NCI-H2171 treated with DMSO at 0.1 percent for 48 hours (cell line): Measurements from ENCODE around the gene POLA2.
A peak's percentile ranks its signal among the peaks of the same experiment; 100 is the strongest.
"Not testable (repeated sequence)": the region's sequence is repeated elsewhere in the genome, so short reads cannot be mapped to it uniquely, and the experiment has no call there.

Experiments
- DNase-seq: peaks from one replicate; lab custom pipeline; 2025; lab: John Stamatoyannopoulos, UW

POLA2 gene

DNA sequence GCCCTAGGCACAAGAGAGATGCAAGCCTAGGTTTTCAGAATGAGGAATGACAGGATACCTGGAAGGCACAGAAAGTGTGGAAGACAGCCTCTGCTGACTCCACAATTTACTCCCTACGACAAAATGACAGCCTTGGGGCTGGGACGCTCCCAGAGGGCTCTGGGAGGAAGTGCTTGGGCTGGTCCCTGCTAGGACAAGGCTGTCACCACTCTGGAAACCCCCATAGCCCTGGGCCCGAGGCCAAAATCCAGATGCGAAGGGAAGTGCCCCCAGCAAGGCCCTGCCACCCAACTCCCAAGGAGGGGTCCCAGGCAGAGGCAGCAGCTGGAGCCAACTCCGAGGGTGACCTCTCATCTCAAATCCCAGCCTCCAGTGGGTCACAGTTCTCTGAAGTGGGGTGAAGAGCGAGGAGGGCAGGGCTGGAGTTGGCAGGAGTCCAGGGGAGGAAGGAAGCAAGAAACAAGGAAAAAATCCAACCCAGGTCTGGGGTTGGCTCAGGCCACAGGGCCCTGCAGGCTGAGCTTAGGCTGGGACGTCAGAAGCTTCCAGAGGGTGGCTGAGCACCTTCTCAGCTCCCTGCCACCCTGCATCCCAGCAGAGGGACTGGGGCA, 46.6 kb downstream of the POLA2 start:
- DNase-seq = no peak

GRCh38 chr11:65309006-65309405, 47.2 kb downstream of the POLA2 start:
- no peak for DNase-seq

GRCh38 chr11:65310215-65310614, 48.5 kb downstream of the POLA2 start:
- DNase-seq = peak; percentile 38

DNA sequence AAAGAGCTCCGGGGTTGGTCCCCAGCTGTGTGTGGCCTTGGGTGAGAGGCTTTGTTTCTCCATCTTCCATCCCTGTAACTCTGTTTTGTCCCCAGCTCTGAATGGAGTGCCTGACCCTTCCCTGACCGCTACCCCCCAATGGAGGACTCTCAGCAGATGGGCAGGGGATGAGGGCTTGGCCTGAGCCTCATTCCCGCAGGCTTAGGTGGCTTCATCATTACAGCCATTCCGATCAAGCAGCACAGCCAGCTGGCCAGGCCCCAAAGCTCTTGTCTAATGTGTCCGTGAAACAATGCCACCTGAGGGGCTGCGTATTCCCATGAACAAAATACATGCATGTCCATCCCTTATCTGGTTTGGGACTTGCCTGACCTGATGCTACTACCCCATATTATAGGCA, 49.0 kb downstream of the POLA2 start:
- no peak for DNase-seq

DNA sequence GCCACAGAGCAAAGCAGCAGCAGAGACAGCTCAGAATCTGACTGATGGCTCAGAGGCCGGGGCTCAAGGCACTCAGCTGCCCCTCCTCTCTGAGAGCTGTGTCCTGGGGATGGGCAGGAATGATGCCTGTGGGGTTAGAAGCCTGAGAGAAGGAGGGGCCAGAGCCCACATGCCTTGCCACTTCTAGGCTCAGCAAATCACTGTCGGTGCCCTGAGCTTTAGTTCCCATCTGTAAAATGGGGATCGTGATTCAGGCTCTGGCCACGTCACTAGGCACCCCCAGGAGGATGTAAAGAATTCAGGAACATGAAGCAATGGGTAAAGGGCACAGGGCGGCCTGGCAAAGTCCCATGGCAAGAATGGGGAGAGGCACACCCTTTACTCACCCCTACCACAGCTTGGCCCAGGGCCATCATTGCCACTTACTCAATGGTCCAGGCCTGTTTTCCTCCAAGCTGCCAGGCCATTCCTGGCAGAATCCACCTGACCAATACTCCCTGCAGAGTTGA, 49.5 kb downstream of the POLA2 start:
- DNase-seq = no peak

DNA sequence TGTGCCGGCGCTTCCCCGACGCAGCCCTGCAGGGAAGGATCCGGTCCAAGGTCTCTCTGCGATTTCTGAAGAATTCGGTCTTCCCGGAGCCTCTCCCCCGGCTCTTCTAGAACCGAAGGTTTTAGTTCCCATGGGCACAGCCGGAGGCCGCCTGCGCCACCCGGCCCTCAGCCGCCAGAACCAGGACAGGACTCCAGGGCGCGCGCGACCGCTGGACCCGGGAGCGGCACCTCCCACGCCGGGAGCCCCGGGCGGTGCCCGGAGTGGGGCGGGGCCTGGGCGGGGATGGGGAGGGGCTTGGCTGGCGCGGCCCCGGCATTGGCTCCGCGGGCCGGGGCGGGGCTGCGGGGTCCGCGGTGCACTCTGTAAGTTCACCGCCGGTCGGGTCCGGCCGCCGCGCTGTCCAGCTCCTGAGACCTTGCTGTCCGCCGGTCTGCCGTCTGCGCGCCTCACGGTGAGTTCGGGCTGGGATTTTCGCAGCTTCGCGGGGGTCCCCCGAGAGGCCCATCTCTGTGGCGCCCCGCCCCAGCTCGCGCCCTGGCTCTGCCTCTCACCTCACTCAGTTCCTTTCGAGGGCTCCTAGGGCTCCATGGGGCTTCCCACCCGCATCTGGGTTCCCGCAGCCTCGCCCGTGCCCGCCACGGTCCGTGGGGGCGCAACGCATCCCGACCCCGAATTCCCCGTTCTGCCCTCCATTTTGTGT, 52.9 kb downstream of the POLA2 start, which contains the start of gene CDC42EP2:
TSS of gene CDC42EP2 (plus strand) at position 366 of the 703 bp plus-strand sequence. CDS start 6,033 bp downstream, outside the sequence.
- peak; percentile 65 for DNase-seq

DNA sequence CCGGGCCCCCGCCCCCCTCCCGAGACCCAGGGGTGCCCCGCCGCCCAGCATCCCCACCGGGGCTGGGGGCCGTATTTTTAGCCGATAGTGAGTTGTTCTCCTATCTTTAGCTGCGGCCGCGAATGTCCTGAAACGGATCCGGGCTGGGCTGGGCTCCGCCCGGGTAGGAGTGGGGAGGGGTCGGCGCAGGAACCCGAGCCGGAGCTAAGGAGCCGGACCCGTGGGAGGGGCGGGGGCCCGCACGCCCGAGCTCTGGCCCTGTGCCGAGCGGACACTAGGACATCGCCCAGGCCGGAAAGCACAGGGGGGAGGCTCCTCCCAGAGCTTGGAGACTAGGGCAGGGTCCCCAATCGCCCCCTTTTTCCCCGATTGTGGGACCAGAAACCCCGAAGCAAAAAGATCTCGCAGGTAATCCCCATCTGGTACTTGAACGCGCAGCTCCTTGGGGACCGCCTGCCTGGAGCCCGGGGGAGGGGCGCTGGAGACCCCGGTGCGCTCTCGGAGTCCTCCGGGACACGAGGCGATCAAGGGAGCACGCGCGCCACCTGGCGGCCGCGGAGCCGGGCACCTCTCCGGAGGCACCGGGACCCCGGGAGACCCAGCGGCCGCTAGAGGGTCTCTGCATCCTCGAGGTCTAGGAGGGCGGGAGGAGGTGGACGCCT, 53.6 kb downstream of the POLA2 start:
- DNase-seq = peak; percentile 85

DNA sequence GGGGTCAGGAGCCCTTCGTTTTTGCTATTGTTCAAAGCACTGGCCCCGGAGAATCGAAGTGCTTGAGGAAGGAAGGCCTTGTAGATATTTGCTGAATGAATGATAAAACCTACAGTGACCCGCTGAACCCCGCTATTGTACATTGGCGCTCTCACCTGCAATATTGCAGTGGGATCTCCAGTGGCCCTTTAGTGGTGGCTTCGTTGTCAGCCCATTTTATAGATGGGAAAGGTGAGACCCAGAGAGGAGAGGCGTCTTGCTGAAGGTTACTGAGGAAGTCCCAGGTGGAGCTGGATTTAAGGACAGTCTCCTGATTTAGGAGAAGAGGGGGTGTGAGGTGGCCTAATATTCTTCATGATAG, 54.1 kb downstream of the POLA2 start:
- DNase-seq = no peak

- DNase-seq = no peak
These were observed 54.7 kb downstream of the POLA2 start for GRCh38 chr11:65316227-65317024.

DNA sequence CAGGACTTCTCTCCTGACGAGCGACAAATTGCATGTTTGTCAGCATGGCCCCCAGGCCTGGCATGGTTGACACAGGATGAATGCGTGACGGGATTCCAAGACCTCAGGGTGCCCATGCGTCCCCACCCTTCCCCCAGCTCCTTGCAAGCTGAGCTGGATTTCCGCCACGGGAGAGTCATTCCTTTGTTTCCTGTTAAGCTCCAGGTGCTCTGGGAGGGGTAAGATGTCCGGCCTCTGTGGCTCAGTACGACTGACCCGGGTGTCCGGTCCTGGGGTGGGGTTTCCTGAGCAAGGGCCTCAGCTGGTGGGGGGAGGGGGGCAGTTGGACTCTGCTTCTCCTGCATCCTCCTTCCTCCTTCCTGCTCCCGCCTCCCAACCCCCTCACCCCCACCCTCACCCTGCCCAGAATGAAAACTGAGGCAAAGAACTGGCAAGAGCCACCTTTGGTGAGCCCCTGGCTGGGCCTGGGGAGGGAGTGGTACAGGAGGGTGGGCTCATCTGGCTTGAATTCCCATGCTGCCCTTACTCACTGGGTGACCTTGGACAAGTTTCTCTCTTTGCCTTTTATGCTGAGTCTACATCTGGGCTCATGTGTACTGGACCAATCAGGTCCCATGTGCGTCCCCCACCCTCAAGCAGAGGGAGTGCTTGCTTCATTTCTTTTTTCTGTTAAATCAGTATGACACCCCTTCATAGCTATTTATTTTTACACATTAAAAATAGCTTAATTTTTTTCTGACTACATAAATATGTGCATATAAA, 55.4 kb downstream of the POLA2 start:
- no peak for DNase-seq

- DNase-seq = no peak
These were observed 58.8 kb downstream of the POLA2 start for GRCh38 chr11:65320386-65321075.

DNA sequence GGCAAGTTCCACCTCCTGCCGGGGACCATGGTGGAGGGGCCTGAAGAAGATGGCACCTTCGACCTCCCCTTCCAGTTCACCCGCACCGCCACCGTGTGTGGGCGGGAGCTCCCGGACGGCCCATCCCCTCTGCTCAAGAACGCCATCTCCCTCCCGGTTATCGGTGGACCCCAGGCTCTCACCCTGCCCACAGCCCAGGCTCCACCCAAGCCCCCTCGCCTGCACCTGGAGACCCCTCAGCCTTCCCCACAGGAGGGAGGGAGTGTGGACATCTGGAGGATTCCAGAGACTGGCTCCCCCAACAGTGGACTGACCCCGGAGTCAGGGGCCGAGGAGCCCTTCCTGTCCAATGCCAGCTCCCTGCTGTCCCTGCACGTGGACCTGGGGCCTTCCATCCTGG, 59.3 kb downstream of the POLA2 start:
- DNase-seq = no peak

DNA sequence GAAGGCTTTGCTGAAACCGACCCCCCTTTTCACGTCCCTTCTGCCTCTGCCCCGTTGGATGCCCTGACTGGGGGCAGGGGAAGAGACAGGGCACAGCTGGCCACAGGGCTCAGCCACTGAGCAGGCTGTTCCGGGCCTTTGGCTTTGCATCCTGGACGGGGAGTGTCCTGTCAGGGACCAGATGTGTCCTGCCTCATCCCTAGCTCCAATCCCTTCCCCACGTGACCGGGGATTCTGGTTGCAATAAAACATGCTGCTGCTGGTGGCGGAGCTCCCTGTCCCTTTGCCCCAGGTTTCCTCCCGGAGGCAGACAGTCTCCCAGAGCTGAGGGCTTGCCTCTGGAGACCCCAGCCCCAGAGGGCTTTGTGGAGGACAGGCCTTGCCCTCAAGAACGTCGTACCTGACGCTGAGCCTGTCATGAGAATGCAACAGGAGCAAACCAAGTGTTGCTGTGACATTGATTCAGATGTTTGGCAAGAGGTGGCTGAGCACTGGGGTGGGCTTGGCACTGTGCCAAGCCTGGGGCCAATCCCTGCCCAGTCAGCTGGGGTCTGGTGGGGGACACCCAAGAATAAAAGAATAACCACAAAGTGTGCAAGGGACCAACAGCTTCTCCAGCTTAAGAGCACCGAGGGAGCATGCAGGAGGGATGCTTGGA, 60.2 kb downstream of the POLA2 start:
- no peak for DNase-seq

- DNase-seq = no peak
These were observed 62.1 kb downstream of the POLA2 start for GRCh38 chr11:65323813-65324212.

DNA sequence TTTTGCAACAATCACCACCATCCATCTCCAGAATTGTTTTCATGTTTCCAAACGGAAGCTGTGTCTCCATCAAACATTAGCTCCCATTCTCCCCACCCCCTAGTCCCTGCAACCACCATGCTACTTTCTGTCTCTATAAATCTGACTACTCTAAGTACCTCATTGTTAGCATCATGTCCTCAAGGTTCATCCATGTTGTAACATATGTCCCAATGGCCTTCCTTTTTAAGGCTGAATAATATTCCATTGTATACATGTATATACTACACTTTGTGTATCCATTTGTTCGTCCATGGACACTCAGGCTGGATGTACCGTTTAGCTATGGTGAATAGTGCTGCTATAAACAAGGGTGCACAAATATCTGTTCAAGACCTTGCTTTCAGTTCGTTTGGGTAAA, 63.7 kb downstream of the POLA2 start:
- no peak for DNase-seq

DNA sequence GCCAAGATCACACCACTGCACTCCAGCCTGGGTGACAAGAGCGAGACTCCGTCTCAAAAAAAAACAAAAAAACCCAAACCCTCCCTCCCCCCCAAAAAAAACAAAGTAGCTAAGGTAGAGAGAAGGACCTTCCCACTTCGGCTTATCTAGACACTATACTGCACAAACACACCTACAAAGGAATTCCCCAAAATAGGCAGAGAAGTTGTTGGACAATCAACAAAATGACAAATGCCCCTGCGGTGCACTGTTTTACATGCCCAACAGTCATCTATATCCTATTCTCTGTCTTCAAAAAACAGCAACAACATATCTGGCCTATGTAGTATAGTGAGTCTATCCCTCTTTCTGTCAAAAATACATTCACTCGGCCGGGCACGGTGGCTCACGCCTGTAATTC, 65.3 kb downstream of the POLA2 start:
- DNase-seq = no peak

- no peak for DNase-seq
These were observed 67.7 kb downstream of the POLA2 start for GRCh38 chr11:65329478-65329877.

GRCh38 chr11:65329944-65330403, 68.2 kb downstream of the POLA2 start:
- DNase-seq = peak; percentile 80

GRCh38 chr11:65330544-65330943, 68.8 kb downstream of the POLA2 start:
- no peak for DNase-seq

GRCh38 chr11:65332591-65332990, 70.8 kb downstream of the POLA2 start:
- DNase-seq = not testable (repeated sequence)
